UCSD-AML1 (cell line): Measurements from ENCODE around the gene VEGFB.

ENCODE experiments used
- DNase-seq: peaks from one replicate; lab custom pipeline; 2025; ENCODE audit not compliant: unreplicated experiment; lab: John Stamatoyannopoulos, UW

VEGFB gene

DNA sequence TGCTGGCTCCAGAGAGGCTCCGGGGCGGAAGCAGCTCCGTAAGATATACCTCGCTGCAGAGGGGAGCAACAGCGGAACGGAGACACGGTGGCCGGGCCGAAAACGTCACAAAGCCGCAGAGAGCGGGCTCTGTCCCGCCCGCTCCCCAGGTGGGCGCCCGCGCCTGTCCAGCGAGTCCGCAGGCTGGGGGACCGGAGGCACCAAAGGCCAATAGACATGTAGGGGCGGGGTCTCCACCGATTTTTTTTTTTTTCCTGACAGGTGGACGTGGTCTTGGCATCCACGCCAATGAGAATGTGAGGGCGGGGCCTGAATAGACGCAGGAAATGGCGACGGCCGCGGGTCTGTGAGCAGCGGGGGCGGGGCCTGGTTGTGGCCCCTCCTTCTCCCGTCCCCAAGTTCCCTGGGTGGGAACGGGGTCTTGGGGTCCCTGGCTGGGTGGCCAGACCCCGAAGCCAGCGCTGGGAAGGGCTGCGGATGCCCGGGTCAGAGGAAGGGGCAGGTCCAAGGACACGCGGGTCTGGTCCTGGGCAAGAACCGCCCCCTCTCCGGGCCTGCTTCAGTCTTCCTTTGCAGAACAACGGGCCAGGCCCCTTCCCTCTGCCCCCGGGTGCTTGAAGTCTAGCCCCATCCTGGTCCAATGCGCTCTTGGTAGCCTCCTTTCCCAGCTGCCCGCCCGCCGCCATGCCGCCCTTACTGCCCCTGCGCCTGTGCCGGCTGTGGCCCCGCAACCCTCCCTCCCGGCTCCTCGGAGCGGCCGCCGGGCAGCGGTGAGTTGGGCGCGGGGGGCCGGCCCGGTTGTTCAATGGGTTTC lies 4.0 kb upstream of the VEGFB start, which contains the start of gene DNAJC4:
DNAJC4 (plus strand) TSS at position 378 of the 814 bp plus-strand sequence; CDS start at position 685, 307 bp downstream.
- peak; percentile 90 for DNase-seq

DNA sequence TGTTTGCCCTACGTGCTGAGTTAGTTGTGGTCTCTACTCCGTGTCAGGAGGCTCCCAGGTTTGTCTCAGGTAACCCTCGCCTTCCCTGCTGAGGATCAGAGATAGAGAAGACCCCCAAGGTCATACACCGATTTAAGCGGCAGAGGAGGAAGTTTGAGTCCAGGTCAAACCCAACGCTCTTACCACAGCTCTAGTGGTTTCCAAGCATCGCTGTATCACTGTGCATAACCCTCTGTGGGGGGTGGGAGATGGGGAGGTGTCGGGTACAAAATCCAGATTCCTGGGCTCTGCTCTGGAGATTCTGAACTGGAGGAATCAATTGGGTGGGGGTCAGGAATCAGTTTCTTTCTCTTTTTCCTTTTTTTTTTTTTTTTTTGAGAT lies 3.4 kb upstream of the VEGFB start:
- peak; percentile 56 for DNase-seq

DNA sequence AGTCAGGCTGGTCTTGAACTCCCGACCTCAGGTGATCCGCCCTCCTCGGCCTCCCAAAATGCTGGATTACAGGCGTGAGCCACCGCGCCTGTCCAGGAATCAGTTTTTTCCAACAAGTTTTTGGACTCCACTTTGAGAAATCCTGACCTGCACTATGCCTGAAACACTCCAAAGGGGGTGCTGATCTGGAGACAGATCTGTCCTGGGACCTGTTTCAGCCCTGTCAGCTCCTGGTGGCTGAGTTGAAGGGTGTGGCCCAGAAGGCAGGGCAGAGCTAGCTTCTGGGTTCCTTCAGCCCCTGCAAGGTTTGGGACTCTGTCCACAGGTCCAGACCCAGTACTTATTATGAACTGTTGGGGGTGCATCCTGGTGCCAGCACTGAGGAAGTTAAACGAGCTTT lies 2.8 kb upstream of the VEGFB start:
- no peak for DNase-seq

DNA sequence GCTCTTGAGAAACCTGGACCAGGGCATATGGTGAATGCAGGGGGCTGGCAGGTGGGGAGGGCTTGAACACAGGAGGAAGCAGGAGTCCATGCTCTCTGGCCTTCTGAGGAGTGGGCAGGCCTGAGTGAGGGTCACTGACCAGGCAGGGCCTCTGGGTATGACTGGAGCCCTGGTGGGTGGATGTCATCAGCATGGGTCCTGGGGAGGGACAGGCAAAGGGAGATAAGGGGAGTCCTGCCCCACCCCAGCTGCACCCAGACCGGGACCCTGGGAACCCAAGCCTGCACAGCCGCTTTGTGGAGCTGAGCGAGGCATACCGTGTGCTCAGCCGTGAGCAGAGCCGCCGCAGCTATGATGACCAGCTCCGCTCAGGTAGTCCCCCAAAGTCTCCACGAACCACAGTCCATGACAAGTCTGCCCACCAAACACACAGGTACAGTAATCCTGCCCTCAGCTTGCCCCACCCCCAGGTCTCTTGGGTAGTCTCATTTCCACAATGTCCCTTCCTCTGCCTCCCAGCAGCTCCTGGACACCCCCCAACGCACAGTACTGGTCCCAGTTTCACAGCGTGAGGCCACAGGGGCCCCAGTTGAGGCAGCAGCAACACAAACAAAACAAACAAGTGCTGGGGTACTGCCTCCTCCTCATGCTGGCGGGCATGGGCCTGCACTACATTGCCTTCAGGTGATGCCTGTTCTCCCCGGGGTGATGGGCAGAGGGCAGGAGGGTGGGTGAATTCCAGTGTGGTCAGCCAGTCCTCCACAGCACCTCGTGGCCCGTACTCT lies 2.0 kb upstream of the VEGFB start:
- no peak for DNase-seq

DNA sequence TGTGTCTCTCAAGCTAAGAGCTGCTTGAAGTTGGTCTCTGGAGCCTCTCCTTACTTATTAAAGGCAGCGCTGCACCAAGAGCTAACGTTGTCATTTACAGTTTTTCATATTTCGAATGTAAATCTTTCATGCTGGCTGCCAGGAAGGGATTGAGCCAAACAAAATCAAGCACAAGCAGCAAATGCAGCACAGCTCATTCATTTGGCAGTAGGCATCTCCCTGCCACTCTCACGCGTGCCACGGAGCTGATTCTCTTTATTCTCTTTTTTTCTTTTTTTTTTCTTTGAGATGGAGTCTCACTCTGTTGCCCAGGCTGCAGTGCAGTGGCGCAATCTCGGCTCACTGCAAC lies 1.4 kb upstream of the VEGFB start:
- no peak for DNase-seq

DNA sequence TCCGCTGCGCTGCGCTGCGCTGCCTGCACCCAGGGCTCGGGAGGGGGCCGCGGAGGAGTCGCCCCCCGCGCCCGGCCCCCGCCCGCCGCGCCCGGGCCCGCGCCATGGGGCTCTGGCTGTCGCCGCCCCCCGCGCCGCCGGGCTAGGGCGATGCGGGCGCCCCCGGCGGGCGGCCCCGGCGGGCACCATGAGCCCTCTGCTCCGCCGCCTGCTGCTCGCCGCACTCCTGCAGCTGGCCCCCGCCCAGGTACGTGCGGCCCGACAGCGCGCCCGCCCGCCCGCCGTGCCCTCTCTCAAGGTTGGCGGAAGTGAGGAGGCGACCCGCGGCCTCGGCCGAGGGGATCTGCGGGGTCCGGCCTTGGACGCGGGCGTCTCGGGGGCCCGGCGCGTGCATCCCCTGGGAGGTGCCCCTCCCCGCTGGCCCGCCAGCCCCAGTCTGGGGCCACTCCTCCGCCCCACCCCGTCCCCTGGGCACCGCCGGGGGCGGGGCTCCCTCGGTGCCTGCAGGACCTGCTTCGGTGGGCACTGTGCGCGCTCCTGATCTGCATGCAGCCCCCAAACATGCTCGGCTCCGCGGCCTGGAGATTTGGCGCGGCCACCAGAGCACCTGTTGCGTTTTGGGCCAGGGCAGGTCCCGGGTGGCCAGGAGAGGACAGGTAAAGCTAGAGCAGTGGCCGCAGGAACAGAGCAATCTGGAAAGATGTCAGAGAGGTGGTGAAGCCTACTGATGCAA lies 429 bp downstream of the VEGFB start:
- peak; percentile 60 for DNase-seq

DNA sequence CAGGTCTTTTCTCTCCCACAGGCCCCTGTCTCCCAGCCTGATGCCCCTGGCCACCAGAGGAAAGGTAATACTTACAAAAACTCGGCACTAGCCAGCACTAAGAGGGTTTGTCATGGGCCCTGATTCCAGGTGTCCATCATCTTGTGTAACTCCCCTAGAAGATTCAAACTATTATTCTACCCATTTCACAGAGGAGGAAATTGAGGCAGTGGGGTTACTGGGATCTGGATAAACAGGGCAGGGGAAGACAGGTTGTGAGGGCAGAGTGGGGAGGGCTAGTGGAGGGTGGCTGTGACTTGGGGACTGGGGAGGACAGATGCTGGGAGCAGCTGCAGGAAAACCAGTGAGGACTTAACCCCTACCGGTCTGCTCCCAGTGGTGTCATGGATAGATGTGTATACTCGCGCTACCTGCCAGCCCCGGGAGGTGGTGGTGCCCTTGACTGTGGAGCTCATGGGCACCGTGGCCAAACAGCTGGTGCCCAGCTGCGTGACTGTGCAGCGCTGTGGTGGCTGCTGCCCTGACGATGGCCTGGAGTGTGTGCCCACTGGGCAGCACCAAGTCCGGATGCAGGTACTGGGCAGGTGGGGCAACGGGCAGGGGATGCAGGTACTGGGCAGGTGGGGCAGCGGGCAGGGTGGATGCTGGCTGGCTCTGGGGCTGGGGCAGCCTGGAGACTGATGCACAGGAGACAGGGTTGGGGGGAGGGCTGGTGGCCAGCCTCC lies 1.2 kb downstream of the VEGFB start:
- no peak for DNase-seq

DNA sequence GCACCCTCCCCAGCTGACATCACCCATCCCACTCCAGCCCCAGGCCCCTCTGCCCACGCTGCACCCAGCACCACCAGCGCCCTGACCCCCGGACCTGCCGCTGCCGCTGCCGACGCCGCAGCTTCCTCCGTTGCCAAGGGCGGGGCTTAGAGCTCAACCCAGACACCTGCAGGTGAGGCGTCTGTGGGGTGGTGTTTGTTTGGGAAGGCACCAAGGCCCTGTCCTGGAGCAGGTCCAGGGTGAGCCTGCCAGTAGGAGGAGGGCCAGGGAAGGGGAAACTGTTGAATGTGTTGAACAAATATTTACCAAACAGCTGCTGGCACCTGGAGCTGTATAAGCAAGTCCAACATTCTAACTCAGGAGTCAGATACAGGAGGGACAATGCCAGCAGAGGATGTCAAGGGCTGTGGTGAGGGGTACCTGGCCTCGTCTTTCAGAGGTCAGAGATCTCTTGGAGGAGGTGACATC lies 3.1 kb downstream of the VEGFB start:
- DNase-seq, result no peak

DNA sequence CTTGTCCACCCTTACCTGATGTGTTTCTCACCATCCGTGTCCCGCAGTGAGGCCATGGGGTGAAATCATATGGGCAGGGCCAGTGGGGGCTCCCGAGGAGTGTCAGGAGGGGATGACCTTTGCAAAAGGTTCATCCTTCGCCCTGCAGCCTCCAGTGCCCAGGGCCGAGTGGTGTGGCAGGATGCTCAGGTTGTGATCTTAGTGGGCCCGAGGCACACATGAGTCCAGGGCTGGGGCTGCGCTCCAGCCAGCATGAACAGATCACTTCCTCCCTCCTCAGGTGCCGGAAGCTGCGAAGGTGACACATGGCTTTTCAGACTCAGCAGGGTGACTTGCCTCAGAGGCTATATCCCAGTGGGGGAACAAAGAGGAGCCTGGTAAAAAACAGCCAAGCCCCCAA lies 3.7 kb downstream of the VEGFB start:
- DNase-seq, result no peak

DNA sequence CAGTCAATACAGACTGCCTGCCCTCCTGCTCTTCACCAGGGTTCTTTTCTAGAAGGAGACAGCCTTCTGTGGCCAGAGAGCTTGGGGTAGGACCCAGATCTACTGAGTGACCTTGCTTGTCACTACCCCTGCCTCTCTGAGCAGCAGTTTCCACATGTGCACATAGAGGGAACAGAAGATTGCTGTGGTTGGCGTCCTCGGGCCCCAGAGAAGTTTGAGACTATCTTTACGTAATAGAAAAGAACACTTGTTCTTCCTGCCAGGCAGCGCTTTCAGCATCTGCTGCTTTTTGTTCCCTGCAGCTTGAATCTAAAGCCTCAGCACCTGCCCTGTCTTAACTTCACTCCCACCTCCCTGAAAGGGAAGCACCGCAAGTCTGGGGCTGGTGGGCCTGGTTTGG lies 4.6 kb downstream of the VEGFB start:
- DNase-seq, result no peak

DNA sequence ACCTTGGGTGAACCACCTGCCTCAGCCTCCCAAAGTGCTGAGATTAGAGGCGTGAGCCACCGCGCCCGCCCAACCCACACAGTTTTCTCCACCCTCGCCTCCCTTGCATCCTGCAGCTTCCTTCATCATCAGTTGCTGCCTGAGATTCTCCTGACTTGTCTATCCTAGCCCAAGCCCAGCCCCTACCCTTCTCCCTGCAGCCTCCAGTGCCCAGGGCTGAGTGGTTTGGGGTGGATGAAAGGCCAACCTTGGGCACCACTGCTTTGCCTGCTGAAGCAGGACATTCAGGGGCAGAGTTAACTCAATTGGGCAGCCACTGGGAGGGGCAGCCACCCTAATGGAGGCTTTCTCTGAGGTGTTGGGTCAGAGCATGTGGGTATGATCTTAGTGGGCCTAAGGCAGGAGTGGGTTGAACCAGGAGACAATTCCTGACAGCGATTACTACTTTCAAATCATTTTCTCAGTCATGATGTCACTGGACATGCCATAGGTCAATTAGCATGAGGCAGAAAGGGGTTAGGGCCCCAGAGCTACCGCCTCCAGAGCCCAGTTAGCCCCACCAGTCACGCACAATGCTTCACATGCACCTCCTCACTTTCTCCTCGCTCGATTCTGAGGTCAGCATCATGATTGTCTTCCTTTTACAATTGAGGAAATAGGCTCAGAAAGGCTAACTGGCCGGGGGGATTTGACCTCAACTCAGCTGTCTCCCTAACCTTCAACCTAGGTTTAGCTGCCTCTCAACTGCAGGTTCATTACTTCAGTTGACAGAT lies 5.5 kb downstream of the VEGFB start:
- DNase-seq, result peak; percentile 43

DNA sequence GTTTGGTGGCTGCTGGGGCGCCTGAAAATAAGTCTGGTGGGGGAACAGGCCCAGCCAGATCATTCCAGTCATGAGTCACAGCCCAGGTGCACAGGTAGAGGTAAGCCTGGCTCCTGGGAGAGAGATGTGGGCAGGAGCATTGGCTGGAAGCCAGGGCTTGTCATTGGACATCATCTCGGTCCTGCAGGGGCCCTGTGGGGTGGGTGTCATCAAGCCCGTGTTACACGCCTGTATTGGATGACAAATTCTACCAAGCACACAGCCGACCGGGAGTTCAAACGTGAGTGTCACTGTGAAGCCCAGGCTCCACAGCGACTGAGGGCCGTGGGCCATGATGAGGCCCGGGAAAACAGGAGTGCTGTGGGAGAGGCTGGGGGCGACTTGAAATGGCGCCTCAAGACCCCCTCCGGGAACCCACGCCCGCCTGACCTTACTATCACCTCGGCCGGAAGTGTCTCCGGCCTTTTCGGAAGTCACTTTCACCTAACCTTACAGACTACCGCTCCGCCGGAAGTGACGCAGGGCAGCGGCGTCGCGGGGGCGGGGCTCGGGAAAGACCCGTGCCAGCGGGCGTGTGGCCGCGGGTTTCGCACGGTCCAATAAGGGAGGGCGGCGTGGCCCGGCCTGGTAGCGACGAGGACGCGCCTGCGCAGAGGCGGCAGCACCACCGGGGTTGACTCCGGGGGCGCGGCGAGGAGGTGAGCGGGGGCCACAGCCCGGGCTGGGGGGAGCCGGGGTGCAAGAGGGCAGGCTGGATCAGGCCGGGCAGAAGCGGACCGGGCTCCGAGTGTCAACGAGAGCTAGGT lies 6.3 kb downstream of the VEGFB start, which contains the start of gene FKBP2:
FKBP2 (plus strand) TSS at position 661 of the 806 bp plus-strand sequence. CDS start 1,293 bp downstream, outside the sequence.
- DNase-seq, result peak; percentile 98

DNA sequence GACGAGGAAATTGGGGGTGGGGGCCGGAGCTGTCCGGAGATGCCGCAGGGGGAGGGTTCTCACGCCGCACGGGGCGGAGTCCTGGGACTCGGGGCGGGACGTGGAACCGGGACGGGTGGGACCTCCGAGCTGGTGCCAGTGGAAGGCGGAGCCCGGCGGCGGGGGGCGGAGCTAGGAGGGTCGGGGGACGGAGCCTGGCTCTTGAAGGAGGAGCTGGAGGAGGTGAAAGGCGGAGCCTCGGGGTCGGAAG lies 6.8 kb downstream of the VEGFB start:
- DNase-seq, result peak; percentile 100

DNA sequence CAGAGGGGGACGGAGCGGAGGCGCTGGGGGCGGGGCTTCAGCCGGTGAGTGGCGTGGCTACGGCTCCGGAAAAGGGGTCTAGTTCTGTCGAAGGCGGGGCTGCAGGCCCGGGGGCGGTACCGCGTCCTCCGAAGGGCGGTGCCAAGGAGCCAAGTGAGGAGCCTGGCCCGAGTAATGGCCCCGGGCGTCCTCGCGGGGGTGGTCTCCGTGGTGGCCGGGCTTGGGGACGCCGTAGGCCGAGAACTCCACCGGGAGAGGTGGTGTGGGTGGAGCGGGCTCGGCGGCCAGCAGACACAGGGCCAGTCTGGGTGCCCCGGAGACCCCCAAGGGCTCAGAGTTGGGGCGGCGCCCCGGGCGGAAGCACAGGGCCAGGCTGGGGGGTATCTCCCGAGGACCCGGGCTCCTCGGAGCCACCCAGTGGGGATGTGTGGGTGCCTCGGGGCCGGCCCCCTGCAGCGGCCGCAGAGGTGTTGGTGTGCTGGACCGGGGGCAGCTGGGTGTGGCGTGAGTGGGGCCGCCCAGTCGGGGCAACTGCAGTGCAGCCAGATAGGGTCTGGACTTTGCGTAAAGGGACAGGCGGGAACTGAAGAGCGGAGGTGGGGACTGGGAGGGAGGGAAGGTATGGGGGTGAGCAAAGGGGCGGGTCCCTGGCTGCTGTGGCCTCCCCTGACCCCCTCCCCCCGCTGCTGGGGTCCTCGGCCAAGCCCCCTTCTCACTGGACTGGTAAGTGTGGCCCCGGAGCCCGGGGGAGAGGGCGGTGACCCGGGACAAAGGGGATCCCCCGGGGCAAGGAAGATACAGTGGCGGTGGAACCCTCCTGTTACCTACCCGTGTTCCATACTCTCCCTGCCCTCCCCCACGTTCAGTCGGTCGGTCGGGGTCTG lies 7.3 kb downstream of the VEGFB start:
- peak; percentile 59 for DNase-seq

DNA sequence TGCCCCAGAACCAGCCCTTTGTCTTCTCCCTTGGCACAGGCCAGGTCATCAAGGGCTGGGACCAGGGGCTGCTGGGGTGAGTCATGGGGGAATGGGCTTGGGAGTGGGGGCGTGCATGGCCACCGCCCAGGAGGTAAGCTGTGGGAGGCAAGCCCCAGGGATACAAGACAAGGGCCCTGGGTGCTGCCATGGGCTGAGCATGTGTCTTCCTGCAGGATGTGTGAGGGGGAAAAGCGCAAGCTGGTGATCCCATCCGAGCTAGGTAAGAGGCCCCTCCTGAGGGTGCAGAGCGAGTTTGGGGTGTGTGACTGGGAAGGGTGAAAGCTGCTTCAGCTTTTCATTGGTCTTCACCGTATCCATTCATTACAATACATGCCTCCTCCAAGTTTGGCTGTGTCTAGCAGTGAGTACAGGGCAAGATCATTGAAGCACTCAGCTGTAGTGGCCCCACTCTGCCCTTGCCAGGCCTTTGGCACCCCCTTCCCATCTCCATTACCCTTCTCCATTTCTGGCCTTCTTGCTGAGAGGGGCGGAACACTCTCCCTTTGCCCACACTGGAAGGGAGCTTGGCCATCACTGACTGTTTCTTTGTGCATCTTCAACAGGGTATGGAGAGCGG lies 9.0 kb downstream of the VEGFB start:
- DNase-seq, result no peak

DNA sequence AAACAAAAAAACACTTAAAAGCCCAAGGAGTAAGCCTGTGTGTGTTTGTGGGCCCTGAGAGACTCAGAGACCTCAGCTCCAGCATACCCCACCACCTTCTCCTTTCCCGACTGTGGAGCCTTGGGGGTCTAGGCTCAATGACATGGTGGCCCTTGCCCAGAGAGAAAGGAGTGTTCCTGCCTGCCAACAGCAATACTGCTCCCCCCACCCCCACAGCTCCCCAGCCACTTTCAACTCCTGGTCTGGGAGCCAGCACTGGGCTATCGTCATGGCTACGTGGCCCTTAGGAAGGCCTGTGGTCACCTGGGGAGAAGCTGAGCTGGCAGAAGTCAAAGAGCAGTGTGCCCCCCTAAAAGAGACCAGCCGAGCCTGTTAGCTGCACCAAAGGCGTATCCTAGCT lies 9.7 kb downstream of the VEGFB start:
- no peak for DNase-seq

DNA sequence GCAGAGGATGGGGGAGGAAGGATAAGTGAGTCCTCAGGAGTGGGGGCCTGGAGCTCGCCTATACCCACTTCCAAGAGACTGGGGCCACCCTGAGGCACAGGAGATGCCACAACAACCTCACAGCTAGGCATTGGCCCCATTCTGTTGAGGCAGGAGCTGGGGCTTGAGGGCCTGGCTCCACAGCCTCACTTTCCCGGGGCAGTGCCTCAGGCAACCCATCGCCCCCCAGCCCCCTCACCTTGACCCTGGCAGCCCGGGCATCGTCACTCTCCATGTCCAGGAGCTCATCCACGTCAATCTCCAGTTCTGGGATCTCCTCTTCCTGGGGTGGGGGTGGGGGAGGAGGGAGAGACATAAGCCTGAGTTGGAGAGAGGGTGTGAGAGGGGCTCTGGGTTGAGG lies 10.6 kb downstream of the VEGFB start:
- DNase-seq, result no peak

DNA sequence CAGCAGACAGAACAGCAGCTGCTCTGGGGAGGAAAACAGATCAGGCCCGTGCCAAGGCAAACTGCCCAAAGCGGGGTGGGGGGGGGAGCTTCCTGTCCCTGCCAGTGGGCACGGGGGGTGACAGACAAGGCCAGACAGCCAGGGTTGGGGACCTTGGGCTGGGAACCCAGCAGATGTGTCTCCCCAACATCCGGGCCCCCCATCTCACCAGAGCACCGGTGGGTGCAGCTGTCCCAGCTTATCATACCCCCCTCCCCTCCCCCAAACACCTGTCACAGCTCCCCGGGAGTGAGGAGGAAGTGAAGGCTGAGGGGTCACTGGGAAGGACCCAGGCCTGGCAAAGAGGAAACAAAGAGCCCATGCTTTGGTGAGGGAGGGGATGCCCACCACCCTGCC lies 11.0 kb downstream of the VEGFB start:
- DNase-seq, result no peak
